HCT116 (cell line): ENCODE results near the gene NOTCH4.

Experiments used
- CTCF ChIP-seq, 3 experiments: fragments of 200-600 bp in 1 of 3; sonication (generic) in 1 of 3; IDR thresholded peaks in 2 of 3; conservative IDR thresholded peaks in 1 of 3; 2 replicates each; pipeline ENCODE4 v1.5.1; 2012 to 2017; ENCODE audit warnings: low read depth in 2 of 3, low read length in 2 of 3, antibody characterized with exemption in 1 of 3, borderline replicate concordance in 1 of 3, control low read depth in 1 of 3, mild to moderate bottlenecking in 1 of 3, mixed read lengths in 1 of 3, mixed run types in 1 of 3, moderate library complexity in 1 of 3; ENCODE audit not compliant: insufficient read depth in 1 of 3
- REST ChIP-seq: IDR thresholded peaks from 2 replicates; pipeline ENCODE4 v1.6.1; 2012; ENCODE audit warnings: low read depth
- ZBTB33 ChIP-seq: IDR thresholded peaks from 2 replicates; pipeline ENCODE4 v1.6.1; 2011; ENCODE audit warnings: mild to moderate bottlenecking, low read length, moderate library complexity; ENCODE audit not compliant: insufficient replicate concordance; ENCODE audit errors: extremely low read depth

- TF ChIP-seq CTCF (IDR thresholded peaks at IDR 0.05 in 2 of 3, conservative IDR thresholded peaks at IDR 0.05 in 1 of 3; ENCODE audit: borderline replicate concordance in 1 of 3, insufficient read depth in 1 of 3, low read depth in 2 of 3, low read length in 2 of 3) (no peak), REST (no peak), ZBTB33 (no peak)
Observed at GRCh38 chr6:32158052-32158451, 65.8 kb downstream of the NOTCH4 start.
